Right renal pelvis (tissue), 4 donors: ENCODE results near the gene EXOC3L4. TPM values are rescaled to one million over a fixed set of nuclear protein-coding genes. Genes with fewer than 3 reads are reported as not detected.

Experiments
- DNase-seq, 4 donors: peaks; one replicate each; pipeline ENCODE4 v3.0.0-alpha.2; 2013; ENCODE audit warnings: low read depth in 4 of 4, low spot score in 3 of 4, missing footprints in 1 of 4
- polyA plus RNA-seq, 4 donors: library from polyadenylated mRNA; unstranded; fragments of 120-200 nt; gene quantifications; one replicate each; pipeline ENCODE4 v1.2.1, GENCODE V29; 2013; ENCODE audit not compliant: insufficient read length in 4 of 4

EXOC3L4 gene
- polyA plus RNA-seq, 4 donors: 1.5 to 3.8 (median 2.7) TPM

DNA sequence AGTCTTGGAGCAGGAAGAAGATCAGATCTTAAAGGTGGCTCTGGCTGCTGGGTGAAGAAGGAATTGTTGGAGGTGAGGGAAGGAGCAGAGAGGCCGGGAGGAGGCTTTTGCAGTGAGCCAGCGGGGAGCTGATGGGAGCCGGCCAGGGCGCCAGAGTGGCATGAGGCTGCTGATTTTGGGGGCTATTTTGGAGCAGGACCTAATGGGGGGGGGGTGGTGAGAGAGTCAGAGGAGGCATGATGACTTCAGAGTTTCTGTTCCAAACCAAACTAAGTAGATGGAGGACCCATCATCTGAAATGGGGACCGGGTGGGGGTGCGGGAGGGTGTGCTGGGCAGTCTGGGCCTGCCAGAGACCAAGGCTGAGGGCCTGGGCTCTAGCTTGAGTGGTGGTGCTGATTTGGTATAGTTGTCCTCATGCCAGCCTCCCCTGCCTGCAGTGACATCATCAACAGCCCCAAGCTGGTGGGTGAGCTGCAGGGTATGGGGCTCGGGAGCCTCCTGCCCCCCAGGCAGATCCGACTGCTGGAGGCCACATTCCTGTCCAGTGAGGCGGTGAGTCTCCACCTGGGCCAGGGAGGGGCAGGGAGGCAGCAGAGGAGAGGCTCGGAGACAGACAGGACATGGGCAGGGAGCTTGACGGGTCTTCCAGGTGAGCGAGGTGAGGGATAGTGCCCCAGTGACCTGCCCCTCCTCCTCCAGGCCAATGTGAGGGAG is 34.9 kb downstream of the EXOC3L4 start:
- no peak for DNase-seq

DNA sequence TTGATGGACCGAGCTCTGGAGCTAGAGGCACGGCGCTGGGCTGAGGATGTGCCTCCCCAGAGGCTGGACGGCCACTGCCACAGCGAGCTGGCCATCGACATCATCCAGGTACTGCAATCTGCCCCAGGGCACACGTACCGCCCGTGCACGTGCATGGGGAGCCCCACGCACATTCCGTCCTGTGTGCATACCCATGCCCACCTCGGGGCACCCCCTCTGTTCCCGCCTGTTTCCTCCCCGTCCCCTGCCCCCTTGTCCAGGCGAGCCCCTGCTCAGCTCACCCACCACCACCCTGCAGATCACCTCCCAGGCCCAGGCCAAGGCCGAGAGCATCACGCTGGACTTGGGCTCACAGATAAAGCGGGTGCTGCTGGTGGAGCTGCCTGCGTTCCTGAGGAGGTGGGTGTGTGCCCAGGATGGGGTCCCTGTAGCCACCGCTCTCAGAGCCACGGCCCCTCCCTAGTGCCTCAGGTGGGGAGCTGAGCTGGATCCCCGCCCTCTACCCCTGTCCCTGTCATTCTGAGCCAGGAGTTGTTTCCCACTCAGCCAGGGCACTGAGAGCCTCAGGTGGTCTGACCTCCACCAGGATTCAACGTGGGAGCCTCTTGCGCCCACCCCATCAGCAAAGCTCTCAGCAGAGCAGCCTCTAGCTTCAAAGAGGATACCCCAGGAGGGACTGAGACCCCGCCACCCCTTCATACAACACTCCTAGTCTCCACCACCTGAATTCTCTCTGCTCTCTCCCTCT is 35.7 kb downstream of the EXOC3L4 start:
- no peak for DNase-seq

DNA sequence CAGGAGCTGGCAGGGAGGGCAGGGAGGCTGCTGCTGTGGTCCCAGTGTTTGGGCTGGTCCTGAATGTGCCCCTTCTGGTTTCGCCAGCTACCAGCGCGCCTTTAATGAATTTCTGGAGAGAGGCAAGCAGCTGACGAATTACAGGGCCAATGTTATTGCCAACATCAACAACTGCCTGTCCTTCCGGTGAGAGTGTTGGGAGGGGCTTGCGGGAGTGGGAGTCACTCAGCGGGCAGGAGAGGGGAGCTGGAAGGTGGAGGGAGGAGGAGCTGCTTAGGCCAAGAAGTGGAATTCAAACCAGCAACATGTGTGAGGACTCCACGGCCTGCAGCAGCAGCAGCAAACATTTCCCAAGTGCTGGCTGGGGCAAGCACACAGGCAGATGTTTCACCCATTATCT is 36.4 kb downstream of the EXOC3L4 start:
- DNase-seq: no peak

GRCh38 chr14:103131580-103131979 is 37.1 kb downstream of the EXOC3L4 start:
- no peak for DNase-seq

DNA sequence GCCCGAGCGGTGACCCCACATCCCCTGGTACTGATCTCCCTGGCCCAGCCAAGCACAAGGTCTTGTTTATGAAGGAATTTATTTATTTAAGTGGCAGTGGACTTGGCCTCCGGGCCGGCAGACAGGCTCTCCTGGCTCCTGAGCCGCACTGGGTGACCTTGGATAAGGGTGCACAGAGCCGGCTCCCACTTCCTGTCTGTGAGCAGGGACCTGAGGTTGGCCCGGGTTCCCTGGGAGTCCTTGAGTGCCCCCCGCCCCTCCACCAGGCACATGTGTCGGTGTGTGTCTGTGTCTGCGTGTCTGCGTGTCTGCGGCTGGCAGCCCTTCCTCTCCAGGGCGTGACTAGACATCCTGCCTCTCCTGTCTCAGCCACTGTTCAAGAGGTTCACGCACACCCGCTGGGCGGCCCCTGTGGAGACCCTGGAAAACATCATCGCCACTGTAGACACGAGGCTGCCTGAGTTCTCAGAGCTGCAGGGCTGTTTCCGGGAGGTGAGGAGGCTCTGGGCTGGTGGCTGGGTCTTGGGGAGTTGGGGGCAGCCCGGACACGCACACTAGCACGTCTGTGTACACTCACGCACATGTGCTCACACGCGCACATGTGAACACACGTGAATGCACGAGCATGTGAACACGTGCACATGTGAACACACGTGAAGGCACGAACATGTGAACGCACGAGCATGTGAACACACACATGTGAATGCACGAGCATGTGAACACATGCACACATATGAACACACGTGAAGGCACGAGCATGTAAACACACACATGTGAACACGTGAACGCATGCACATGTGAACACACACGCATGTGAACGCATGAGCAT is 38.1 kb downstream of the EXOC3L4 start:
- no peak for DNase-seq

GRCh38 chr14:103133210-103134140 is 39.0 kb downstream of the EXOC3L4 start:
- DNase-seq: no peak

DNA sequence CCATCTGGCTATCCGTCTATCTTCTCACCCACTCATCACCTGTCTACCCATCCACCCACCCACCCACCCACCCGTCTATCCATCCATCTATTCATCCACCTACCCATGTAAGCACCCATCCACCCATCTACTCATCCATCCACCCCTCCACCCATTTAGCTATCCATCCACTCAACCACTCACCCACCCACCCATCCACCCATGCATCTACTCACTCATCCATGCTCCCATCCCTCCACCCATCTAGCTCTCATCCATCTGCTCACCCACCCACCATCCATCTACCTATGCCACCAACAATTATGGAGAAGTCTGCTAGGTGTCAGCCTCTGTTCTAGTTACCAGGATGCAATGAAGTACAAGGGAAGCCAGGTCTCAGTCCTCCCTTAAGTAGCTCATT is 39.9 kb downstream of the EXOC3L4 start:
- DNase-seq: no peak

DNA sequence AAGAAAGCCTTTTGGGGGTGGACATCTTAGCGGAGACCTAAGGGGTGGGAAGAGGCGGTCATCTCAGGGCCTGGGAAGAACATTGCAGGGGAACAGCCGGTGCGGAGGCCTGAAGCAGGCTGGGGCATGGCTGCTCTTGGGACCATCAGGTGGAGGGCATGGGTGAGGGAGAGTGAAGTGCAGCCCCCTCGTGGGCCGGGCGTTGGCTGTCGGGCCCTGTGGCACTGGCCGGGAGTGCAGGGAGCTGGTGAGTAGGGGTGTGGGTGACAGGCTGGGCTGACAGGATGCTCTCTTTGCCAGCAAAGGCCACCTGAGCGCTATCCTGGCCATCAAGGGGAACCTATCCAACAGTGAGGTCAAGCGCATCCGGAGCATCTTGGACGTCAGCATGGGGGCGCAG is 40.4 kb downstream of the EXOC3L4 start:
- DNase-seq: no peak

DNA sequence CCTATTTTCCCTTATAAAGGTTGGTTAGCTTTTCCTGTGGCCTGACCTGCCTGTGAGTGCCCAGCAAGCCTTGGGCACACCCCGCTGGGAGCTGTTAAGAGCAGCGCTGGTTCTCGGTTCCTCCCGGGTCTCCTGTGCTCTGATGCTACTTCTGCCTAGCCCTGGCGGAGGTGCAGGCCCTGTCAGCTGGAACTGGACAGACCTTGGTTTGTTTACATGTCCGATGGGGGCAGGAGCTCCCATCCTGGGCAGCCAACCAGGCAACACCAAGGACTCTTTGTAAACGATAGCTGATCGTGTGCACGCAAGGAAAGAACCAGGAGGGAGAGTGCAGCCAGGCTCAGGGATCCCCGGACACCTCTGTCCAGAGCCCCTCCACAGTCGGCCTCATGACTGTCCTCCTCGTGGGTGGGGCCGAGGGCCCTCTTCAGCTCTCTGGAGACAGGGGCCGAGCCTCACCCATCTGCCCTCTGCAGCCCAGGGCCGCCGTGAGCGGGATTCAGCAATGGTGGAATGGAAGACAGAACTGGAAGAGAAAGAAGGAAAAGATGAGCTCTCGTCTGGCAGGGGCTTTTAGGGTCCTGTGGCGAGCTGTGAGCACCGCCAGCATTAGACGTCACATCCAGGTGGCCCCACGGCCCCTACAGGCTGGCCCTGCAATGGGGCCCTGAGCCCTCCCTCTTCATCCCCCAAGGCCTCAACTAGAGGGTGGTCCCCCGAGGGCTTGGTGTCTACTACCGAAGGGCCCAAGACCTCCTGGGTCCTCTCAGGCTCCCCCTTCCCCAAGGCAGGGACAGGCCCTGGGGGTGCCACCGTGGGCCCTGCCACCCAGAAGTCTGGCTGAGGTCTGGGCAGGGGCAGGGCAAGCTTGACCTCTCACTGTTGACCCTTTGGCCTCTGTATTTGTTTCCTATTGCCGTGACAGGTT is 41.1 kb downstream of the EXOC3L4 start:
- DNase-seq: no peak

- DNase-seq: no peak
Observed at GRCh38 chr14:103136388-103137271, 42.1 kb downstream of the EXOC3L4 start.

- no peak for DNase-seq
Observed at GRCh38 chr14:103137689-103138300, 43.3 kb downstream of the EXOC3L4 start.

DNA sequence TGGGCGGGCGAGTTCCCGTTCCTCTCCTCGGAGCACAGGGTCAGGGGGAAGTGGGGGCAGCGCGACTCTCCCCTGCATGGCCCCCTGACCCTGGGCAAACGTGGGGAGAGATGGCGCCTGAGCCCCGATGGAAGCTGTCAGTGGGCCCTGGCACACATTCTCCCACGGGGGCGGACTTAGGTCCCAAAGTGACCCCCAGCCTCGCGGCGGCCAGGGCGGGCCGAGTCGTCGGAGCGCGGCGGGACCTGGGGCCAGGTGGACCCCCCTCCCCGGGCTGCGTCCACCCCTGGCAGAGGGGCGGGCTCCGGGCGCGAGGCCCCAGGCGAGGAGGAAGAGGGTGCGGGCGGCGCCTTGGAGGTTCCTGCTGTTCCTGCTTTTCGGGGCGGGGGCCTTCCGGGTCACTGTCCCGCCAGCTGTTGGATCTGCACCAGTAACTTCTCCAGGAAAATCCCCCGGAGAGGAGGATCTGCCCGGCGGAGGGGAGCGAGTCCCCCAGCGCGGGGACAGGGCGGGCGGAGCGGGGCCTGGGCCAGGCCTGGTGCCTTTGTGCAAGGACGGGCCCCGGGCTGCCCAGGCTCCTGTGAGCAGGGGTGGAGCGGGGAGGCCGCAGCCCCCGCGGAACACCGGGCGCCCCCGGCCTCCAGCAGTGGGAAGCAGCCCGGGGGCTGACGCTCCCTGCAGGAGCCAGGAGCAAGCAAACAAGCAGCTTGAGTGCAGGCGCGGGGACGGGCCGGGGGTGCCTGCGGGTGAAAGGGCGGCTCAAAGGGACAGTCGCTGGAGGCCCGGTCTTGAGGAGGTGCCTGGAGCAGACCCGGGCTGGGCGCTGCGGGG is 44.0 kb downstream of the EXOC3L4 start:
- DNase-seq: no peak

DNA sequence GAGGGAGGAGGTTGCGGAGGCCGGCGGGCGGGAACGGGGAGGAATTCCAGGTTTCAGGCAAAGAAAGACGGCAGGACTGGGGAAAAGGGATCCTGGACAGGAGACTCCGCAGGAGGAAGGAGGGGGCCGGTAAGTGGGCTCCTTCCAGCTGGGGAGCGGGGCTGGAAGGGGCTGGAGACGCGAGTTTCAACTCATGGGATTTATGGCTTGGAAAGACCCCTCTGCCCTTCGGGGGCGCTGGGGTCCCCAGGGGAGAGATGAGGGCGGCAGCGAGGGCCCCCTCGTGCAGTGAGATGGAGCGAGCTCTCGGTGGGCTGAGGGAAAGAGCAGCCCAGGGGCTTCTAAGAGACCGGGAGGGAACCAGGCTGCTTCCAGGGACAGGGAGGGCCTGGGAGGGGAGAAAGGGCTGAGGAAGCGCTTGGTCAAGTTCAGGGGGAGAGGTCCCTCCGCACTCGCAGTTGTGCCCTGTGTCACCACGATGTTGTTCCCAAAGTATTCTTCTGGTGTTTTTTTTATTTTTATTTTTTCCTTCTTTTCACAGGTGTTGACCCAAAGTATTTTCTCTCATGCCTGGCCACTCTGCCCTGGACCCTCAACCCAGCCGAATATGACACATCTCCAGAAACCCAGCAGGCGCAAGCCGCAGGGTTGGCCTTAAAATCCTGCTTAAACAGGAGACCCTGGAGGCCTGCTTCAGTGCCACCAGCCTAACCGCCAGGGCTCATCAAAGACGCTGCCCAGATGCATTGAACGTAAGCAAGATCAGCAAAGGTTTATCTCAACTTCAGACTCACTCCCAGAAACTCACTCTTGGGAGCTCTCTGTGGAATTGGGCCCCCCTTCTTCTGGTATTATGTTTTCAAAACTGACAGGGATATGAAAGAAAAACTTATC is 44.9 kb downstream of the EXOC3L4 start:
- no peak for DNase-seq

- DNase-seq: no peak
Observed at GRCh38 chr14:103140316-103141109, 46.0 kb downstream of the EXOC3L4 start.
